GM19025 (cell line): ENCODE data around the gene DNM1L.

Experiments used
- ATAC-seq: cut with Tn5 transposase; IDR thresholded peaks from one replicate; pipeline ENCODE4 v1.9.1; 2021; ENCODE audit warnings: mild to moderate bottlenecking, low read depth, moderate library complexity; ENCODE audit not compliant: unreplicated experiment

Gene DNM1L

DNA sequence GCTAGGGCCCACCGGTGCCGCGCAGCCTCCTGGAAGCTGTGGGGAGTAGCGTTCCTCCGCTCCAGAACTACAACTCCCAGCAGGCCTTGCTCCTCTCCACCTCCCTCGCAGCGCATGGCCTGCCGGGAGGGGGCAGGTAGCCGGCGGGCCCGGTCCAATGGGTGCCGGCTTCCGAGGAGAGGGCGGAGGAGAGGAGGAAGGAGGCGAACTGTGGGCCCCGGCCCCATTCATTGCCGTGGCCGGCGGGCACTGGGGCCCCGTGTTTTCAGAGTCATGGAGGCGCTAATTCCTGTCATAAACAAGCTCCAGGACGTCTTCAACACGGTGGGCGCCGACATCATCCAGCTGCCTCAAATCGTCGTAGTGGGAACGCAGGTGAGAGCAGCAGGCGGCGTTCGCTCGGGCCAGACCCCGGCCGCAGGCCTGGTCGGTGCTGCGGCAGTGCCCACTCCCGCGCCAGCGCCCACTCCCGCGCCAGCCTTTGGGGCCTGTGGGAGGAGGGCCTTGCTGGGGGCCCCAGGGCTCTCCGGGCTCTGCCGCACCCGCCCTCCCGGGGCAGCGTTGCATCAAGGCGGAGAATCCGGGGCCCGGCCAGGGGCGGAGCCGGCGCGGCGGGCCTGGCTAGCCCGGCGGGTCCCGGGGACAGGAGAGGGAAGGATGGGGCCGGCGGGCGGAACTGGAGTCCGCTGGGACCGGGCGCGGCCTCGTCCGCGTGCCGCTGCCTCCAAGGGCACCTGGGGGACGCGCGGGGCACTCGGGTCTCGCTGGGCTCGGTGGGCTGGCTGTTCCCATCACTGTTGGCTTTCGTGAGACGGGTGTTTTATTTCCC lies at the start of gene DNM1L:
TSS of gene DNM1L (plus strand) at position 211 of the 829 bp plus-strand sequence. CDS start at position 274, 63 bp downstream.
- peak; percentile 97 for ATAC-seq

DNA sequence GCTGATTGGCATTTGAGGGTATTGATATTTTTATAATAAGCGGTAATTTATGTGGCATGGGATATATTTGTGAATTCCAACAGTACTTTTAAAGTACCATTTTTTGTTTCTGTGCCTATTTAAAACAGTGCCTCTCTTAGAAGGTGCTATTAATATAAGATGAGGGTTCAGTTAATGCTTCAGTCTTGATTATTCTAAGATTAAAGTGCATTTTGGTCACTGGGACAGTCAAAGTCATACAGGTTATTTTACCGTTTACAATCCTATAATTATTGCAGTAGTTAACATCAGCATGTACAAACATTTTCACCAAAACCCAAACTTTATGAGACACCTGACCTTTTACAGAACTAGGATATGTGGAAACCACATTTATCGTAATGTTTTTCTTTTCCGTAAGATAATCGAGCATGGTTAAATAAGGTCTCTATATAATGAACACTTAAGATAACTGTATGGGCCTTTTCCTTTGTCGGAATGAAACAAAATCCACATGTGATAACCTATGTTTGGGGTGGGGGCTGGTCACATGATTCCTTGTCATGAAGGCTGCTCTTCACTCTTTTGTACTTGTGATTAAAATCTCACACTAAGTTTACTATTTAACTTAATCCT lies 37.7 kb upstream of the DNM1L start:
- ATAC-seq = no peak

DNA sequence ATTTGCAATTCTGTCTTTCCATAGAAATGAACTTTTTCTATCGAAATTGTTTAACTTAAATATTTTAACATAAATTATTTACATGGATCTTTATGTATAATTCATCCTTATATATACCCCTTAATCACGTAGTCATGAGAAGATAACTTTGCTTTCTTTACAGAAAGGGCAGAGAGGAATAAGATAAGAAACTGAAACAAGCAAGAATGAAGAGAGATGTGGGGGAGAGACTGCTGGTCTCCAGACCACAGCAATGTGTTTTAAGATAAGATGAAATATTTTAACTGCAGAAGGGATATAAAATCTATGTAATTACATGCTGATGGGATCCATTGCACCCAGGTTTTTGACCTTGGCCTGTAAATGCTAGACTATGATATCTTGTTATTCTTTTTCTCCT lies 34.7 kb upstream of the DNM1L start:
- no peak for ATAC-seq

- ATAC-seq = no peak
Observed at GRCh38 chr12:32647275-32647674, 31.8 kb upstream of the DNM1L start.

DNA sequence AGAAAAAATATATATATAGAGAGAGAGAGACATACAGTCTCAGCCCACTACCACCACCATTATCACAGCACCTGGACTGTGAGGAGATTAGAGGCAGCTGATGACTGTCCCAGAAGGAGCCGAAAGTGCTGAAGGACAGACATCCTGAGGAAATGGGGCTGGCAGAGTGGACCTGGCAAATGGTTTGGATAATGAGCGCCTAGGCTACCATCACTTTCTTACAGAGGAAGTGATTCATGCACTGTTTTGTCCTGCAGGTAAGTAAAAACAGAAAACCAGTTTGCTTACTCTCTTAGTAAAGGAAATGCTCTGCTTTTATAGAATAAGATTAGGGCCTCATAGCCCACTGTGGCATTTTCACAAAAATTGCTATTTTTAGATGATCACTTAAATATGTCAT lies 28.6 kb upstream of the DNM1L start:
- no peak for ATAC-seq

DNA sequence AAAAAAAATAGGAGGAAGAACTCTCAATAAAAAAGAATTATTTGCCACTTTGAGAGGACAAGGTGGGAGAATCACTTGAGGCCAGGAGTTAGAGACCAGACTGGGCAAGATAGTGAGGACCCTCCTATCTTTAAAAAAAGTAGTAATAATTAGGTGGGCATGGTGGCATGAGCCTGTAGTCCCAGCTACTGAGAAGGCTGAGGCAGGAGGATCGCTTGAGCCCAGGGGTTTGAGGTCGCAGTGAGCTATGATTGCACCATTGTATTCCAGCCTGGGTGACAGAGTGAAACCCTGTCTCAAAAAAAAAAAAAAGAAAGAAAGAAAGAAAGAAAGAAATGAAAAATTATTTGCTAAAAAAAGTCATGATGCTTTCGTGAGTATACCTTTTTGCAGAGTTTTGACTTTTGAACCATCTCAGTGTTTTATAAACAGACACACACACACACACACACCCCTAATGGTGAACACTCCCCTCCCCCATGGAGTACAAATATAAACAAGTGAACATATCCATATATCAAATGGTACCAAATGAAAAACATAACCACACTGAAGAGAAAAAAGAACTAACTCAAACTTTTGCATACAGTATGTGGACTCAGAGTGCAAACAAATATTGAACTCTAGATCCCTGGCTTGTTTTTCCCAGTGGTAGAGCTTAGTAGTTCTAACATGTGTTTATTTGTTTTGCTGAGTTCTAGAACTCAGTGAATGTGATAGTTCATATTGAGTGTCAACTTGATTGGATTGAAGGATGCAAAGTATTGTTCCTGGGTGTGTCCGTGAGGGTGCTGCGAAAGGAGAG lies 27.7 kb upstream of the DNM1L start:
- ATAC-seq = no peak

- no peak for ATAC-seq
Observed at GRCh38 chr12:32651956-32652210, 27.2 kb upstream of the DNM1L start.

GRCh38 chr12:32659908-32660440 lies 19.1 kb upstream of the DNM1L start:
- ATAC-seq = no peak

DNA sequence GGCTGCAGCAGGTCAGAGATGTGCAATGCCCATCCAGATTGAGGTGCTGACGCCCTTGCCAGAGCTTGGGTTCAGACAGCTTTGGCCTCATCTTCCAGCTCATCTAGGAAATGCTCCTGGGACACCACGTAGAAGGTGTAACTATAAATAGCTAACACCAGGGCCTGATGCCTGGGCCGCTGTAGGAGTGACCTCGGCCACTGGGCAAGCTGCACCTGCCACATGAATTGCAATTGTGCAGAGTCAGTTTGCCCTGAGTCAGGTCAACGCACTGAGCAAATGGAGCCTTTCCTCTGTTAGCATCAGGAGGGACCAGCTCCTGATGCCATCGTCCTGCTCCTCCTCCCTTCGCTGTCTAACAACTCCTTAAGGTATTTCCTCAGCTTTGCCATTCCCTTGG lies 17.4 kb upstream of the DNM1L start:
- ATAC-seq = no peak

DNA sequence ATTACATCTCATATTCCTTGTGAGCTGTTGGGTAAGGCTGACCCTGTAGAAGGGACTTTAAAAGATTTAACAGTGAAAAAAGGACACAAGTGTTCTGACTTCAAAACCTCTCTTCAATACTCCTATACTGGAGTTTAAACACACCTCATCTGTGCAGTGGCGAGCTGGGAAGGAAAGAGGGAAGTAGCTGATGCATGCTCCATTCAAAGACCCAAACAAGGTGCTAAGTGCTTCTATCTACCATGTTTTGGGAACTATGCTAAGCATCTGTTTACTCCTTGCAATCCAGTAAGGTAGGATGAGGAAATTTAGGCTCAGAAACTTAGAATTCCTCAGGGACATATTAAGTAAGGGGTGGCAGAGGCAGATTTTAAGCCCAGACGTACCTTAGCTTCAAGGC lies 16.4 kb upstream of the DNM1L start:
- ATAC-seq = no peak

DNA sequence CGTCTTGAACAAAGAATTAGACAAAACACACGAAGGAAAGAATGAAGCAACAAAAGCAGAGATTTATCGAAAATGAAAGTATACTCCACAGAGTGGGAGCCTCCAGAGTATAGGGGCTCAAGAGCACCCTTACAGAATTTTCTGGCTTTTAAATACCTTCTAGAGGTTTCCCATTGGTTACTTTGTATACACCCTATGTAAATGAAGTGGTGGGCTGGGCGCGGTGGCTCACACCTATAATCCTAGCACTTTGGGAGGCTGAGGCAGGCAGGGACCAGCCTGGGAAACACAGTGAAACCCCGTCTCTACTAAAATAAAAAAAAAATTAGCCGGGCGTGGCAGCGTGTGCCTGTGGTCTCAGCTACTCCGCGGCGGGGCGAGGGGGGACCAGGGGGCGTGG lies 13.1 kb upstream of the DNM1L start:
- no peak for ATAC-seq

GRCh38 chr12:32669584-32669983 lies 9.5 kb upstream of the DNM1L start:
- no peak for ATAC-seq

DNA sequence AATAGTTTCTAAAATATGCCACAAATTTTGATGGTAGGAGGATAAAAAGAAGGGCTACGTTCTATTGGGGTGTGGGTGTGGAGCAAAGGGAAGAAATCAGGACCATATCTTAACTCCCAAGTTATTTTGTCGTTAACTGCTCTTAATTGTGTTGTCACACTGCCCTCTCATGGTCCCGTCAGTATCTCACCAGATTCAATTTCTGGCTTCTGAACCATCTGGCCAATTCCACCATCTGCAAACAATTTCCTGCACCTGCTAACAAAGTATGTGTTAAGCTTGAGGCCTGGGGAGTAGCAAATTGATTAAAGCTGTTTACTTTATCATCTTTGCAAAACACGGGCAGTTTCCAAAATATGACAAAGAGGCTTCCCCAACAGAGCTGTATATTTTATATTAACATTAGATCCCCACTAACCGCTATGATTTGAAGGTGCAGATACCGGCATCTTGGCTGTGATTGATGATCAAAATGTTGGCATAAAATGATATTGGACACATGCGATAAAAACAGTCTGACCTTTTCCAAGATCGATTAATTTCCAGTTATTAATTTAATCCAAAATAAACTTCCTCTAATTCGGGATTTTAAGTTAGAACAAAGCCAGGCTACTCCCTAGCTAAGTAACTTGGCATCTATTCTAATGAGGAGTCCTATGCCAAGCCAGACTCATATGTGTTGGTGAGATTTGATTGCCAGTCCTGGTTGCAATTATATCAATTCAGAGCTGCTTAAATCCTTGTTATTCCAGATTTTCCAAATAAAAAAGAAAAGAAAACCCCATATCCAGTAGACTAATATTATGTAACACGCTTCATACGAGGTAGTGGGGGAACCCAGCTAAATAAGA lies 6.9 kb upstream of the DNM1L start:
- no peak for ATAC-seq

- ATAC-seq = no peak
Observed at GRCh38 chr12:32679920-32680237, 778 bp downstream of the DNM1L start.

DNA sequence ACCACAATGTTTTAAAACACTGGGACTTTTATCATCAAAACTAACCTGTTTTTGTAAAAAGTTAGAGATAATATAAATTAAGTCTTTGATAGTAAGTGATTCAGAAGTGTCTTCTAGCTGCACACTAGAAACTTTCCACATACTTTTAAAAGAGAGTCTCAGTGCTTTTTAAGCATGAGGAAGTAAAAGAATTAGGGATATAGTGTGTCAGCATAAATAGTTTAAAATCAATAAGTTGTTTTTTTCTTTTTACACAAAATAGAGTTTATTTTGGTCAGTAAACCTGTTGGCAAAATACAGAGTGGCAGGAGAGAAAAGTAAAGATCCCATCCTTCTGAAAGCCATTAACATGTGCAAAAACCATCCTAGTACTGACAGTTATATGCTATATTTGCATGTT lies 1.7 kb downstream of the DNM1L start:
- ATAC-seq = no peak

- ATAC-seq = no peak
Observed at GRCh38 chr12:32681272-32681671, 2.2 kb downstream of the DNM1L start.

- ATAC-seq = no peak
Observed at GRCh38 chr12:32686340-32686739, 7.2 kb downstream of the DNM1L start.

DNA sequence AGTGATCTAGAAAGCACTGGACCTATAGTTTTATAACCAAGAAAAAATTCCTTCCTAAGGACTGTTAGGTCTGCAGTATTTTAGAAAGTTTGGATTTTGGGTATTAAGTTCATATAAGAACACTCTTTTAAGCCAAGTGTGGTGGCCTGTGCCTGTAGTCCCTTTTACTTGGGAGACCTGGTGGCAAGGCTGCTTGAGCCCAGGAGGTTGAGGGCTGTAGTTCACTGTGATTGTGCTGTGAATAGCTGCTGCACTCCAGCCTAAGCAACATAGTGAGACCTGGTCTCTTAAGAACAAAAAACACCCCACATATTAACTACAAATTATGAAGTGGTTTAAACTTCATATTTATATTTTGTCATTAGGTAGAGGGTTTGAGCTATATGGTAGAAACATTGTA lies 9.7 kb downstream of the DNM1L start:
- ATAC-seq = no peak

GRCh38 chr12:32690927-32691326 lies 11.8 kb downstream of the DNM1L start:
- ATAC-seq = no peak

DNA sequence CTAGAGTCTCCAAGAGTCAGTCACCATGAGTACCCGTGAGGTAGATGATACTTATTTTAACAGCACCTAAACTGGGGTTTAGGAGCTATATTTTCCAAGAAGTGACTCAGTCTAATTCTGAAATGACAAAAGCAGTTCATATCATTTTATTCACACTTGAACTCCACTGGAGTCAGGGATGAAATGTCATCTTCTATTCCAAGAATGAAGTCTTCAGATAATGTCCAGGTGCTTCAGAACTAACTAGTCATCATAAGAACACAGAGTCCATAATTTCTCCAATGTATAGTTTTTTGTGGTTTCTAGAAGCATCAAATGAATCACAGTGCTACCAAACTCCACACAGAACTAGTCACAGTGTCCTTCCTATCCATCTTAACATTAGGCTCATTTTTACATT lies 13.3 kb downstream of the DNM1L start:
- no peak for ATAC-seq

GRCh38 chr12:32693036-32693435 lies 13.9 kb downstream of the DNM1L start:
- ATAC-seq = no peak
